GM21528 (cell line): Measurements from ENCODE around the gene SHC3.

ENCODE experiments used
- ATAC-seq: cut with Tn5 transposase; IDR thresholded peaks from one replicate; pipeline ENCODE4 v1.9.1; 2021; ENCODE audit warnings: mild to moderate bottlenecking, moderate library complexity; ENCODE audit not compliant: unreplicated experiment, low FRiP score

The SHC3 gene

GRCh38 chr9:89186960-89187359 lies 8.3 kb upstream of the SHC3 start:
- no peak for ATAC-seq

DNA sequence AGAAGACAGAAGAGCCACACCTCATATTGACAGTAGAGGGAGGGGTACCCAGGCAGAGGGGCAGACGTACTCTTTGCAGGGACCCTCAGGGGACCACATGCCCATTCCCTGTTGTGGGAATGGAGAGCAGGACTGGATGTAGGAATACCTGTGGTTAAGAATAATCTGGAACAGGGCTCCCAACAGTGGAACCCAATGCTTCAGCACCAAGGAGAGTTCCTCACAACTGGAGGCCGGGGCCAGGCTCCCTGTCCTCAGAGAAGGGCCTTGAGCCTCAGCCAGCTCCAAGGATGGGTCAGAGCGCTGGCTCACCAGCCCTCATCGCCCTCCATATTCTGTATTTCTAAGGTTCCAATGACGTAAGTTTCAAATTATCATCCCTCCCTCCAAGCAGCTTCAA lies 7.4 kb upstream of the SHC3 start:
- ATAC-seq, result no peak

DNA sequence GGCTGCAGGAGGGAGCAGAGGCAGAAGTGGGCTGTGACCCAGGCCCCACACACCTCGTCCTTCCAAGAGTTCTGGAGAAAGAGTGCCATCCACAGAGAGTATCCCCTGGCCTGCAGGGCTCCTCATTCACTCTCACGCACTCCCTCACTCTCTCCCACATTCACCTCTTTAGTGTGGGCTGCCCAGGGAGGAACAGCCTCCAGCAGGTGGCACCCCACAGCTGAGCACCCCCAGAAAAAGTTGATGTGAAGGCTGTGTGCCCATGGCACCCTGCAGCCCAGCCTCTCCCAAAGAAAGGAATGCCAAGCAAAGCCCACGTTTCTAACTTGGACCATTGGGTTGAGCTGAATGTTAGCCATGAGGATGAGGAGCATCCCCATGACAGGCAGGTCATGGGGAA lies 4.5 kb upstream of the SHC3 start:
- no peak for ATAC-seq

GRCh38 chr9:89182369-89182768 lies 3.8 kb upstream of the SHC3 start:
- no peak for ATAC-seq

DNA sequence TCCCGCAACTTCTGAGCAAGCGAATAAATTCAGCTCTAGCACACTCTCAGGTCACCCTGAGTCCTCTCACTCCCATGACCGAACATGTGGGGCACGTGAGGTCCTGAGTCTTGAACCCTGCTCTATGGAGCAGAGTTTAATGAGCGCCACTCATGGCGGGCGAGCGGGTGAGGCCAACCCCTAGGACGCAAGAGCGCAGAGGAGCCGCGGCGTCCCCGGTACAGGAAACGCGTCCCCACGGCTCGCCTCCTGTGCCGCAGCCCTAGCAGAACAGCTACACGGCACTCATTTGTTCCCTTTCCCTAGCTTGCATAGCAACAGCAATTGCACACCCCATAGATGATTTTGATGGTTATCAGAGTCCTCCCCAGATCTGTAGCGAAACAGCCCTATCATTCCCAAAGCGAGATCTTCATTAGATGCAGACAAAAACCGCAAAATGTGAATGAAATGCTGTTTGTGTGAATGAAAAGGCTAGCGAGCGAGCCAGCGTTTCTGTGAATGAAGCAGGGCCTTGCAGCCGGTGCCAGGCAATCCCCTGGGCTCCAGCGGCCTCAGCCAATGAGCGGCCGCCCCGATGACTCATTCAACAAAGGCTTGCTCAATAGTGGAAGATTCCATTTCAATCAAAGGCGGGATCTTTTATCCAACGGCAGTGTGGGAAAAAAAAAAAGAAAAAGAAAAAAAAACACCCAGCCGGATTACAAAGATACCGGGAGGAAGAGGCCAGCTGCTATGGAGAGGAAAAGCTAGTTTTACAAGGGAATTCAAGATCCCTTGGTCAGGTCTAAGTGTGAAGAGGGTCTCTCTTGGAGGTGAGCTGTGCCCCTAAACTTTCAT lies 1.5 kb upstream of the SHC3 start:
- no peak for ATAC-seq

- ATAC-seq, result no peak
These were observed 899 bp upstream of the SHC3 start for GRCh38 chr9:89179540-89179894.

- no peak for ATAC-seq
These were observed 367 bp upstream of the SHC3 start for GRCh38 chr9:89178830-89179539.

GRCh38 chr9:89177012-89177943 lies 1.3 kb downstream of the SHC3 start:
- no peak for ATAC-seq

- no peak for ATAC-seq
These were observed 2.8 kb downstream of the SHC3 start for GRCh38 chr9:89175828-89176261.

- no peak for ATAC-seq
These were observed 4.3 kb downstream of the SHC3 start for GRCh38 chr9:89174291-89174690.

DNA sequence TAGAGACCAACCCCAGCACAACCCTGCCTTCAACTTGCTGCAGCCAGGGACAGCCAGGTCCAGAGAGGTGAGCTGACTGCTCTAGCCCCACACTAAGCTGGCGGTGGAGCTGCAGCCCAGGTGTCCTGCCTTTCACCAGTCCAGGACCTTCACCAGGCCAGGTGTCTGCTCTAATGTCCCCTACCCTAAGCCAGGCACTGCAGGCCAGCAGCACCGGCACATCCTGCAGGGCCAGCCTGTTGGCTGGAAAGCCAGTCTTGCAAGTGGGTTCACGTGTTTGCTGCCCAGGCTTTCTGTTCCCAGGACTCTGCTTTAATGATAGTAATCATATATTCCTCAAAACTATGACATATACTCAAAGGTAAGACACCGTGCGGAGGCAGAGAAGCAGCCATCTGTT lies 5.5 kb downstream of the SHC3 start:
- no peak for ATAC-seq

DNA sequence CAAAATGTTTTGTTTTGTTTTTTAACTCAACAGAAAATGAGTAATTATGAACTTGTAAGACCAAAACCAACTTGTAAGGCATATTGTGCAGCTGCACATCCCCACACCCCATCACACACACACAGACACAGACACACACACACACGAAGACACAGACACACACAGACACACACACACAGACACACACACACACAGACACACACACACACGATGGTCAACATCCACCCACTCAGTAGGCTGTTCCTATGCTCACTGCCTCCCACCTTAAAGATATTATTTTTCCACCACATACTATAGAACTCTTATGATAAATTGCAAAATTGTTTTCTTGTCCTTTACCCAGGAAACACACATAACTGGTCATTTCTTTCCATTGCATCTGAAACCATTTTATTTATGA lies 6.2 kb downstream of the SHC3 start:
- no peak for ATAC-seq

GRCh38 chr9:89171693-89172092 lies 6.9 kb downstream of the SHC3 start:
- no peak for ATAC-seq

DNA sequence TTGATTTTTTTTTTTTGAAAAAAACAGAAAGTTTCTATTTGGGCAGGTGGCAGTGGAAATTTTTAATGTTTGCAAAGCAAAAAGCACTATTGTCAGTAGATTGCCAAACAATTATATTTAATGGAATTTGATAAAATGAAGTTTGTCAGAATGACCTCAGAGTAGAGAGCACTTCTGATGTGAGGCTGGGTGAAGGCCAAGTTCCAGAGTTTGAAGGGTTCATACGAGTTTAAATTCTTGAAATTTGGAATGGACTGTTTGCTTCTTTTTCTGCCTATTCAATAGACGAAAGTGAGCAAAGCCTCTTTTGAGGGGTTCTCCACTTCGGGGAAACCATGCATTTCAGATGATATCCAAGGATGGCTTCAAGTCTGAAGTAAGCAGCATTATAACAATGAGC lies 7.4 kb downstream of the SHC3 start:
- ATAC-seq, result no peak

DNA sequence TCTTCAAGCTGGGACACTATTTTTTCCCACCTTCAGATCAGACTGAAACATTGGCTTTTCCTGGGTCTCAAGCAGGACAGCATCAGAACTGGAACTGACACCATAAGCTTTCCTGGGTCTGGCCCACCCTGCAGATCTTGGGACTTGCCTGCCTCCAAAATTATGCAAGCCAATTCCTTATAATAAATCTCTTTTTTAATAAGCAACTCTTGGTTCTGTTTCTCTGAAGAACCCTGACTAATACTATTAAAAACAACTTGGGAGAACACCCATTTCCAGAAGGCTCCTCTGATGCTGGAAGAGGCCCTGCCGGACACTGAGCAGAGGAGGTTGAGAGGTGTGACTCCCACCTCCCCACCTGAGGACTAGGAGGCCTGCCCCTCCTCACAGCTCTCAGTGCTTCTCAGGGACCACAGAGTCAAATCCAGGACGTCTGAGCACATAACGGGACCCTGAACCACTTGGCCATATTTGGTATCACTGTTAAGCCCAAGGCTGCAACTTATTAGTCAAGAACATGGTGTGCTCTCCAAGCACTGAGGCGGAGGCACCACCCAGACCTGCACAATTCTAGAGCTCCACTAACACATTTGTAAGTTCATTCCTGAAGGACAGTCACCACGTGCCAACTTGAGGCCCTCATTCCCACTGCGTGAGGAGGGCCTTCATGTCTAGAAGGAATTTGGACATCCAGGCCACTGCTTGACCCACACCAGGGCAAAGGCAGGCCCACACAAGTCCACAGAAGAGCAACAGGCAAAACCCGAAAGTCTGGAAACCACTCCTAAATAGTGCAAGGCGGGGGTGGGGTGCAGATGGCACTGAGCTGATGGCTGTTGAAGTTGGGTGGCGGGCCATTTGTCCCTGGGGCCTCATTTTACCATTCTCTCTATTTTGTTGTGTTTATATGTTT lies 9.5 kb downstream of the SHC3 start:
- no peak for ATAC-seq

GRCh38 chr9:89167788-89168187 lies 10.8 kb downstream of the SHC3 start:
- no peak for ATAC-seq

- ATAC-seq, result no peak
These were observed 11.8 kb downstream of the SHC3 start for GRCh38 chr9:89166852-89167251.

DNA sequence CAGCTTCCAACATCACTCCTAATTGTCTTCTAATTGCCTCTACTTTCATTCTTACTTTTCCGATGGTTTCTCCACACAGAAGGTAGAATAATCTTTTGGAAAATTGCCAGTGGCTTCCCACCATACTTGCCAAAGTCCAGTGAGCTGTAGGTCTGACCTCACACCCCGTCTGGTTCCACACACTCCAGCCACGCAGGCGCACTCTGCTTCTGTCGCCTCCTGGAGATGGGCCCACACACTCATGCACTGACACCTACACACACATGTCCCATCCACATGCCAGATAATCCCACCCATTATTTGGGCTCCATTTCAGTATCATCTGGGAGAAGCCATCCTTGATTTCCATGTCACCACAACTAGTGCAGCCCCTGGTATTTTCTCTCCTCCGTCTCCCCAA lies 12.7 kb downstream of the SHC3 start:
- ATAC-seq, result no peak

GRCh38 chr9:89165341-89165740 lies 13.3 kb downstream of the SHC3 start:
- ATAC-seq, result no peak

- ATAC-seq, result no peak
These were observed 17.4 kb downstream of the SHC3 start for GRCh38 chr9:89161221-89161620.
